Endothelial cell (in vitro differentiated cells): ENCODE data around the gene RAB11FIP4. TPM values are rescaled to one million over a fixed set of nuclear protein-coding genes. Genes with fewer than 3 reads are reported as not detected.

Experiments used
- DNase-seq: peaks from one replicate; pipeline ENCODE4 v3.0.0; 2021; ENCODE audit warnings: low spot score
- H3K27ac Mint-ChIP-seq: one replicate; pipeline ENCODE4 v1.8.0; 2021; ENCODE audit warnings: mixed read lengths, inconsistent platforms; ENCODE audit not compliant: unreplicated experiment
- H3K27me3 Mint-ChIP-seq: one replicate; pipeline ENCODE4 v1.8.0; 2021; ENCODE audit warnings: mild to moderate bottlenecking, moderate library complexity, mixed read lengths, inconsistent platforms; ENCODE audit not compliant: unreplicated experiment
- H3K36me3 Mint-ChIP-seq: one replicate; pipeline ENCODE4 v1.8.0; 2021; ENCODE audit warnings: mild to moderate bottlenecking, low read depth, mixed read lengths, inconsistent platforms; ENCODE audit not compliant: unreplicated experiment
- H3K4me1 Mint-ChIP-seq: one replicate; pipeline ENCODE4 v1.8.0; 2021; ENCODE audit warnings: mild to moderate bottlenecking, mixed read lengths, inconsistent platforms; ENCODE audit not compliant: unreplicated experiment
- H3K4me3 Mint-ChIP-seq: one replicate; pipeline ENCODE4 v1.8.0; 2021; ENCODE audit warnings: mild to moderate bottlenecking, mixed read lengths, inconsistent platforms; ENCODE audit not compliant: unreplicated experiment
- H3K9me3 Mint-ChIP-seq: one replicate; pipeline ENCODE4 v1.8.0; 2021; ENCODE audit warnings: mixed read lengths, inconsistent platforms; ENCODE audit not compliant: unreplicated experiment
- CTCF ChIP-seq: fragments of 200-600 bp; sonication (generic); IDR thresholded peaks from one replicate; pipeline ENCODE4 v1.5.0; 2021; ENCODE audit warnings: antibody characterized with exemption; ENCODE audit not compliant: unreplicated experiment
- total RNA-seq: library from RNA; stranded (reverse); fragmentation: NEBNext Ultra II Directional; extraction: Animal tissue kit (Norgen Biotek cat#: 25700); gene quantifications from one replicate; pipeline ENCODE4 v1.2.1, GENCODE V29; 2021; ENCODE audit not compliant: unreplicated experiment

RAB11FIP4 gene
- total RNA-seq, 1 donor from 2014 or later: 0.92 TPM

- Mint-ChIP-seq H3K4me3 (peak overlapping the region; percentile 87), H3K27ac (no peak overlapping the region), H3K4me1 (peaks cover 13% of the 10 kb centered on the region), H3K9me3 (no peaks in the 10 kb centered on the region), H3K36me3 (peaks cover 10% of the 10 kb centered on the region), H3K27me3 (peaks cover 15% of the 10 kb centered on the region)
- DNase-seq: no peak
- no peak for TF ChIP-seq CTCF
Measured at GRCh38 chr17:31488982-31489294, 97.5 kb downstream of the RAB11FIP4 start.

- H3K36me3 Mint-ChIP-seq: peaks cover 10% of the 10 kb centered on the region
- no peak overlapping the region for H3K4me3 Mint-ChIP-seq
- H3K27me3 Mint-ChIP-seq: peaks cover 15% of the 10 kb centered on the region
- H3K27ac Mint-ChIP-seq: no peak overlapping the region
- H3K9me3 Mint-ChIP-seq: no peaks in the 10 kb centered on the region
- no peak for DNase-seq
- peaks cover 13% of the 10 kb centered on the region for H3K4me1 Mint-ChIP-seq
- TF ChIP-seq CTCF: no peak
Measured at GRCh38 chr17:31489295-31490018, 98.0 kb downstream of the RAB11FIP4 start.

- no peak for DNase-seq
- H3K36me3 Mint-ChIP-seq: peaks cover 10% of the 10 kb centered on the region
- H3K27me3 Mint-ChIP-seq: peaks cover 15% of the 10 kb centered on the region
- TF ChIP-seq CTCF: no peak
- no peaks in the 10 kb centered on the region for H3K9me3 Mint-ChIP-seq
- no peak overlapping the region for H3K27ac Mint-ChIP-seq
- H3K4me1 Mint-ChIP-seq: peaks cover 13% of the 10 kb centered on the region
- peak overlapping the region; percentile 26 for H3K4me3 Mint-ChIP-seq
Measured at GRCh38 chr17:31490019-31490650, 98.7 kb downstream of the RAB11FIP4 start.

GRCh38 chr17:31490671-31491375, 99.3 kb downstream of the RAB11FIP4 start:
- no peak for TF ChIP-seq CTCF
- H3K36me3 Mint-ChIP-seq: peaks cover 14% of the 10 kb centered on the region
- H3K27me3 Mint-ChIP-seq: peaks cover 18% of the 10 kb centered on the region
- no peak for DNase-seq
- H3K9me3 Mint-ChIP-seq: no peaks in the 10 kb centered on the region
- peaks cover 13% of the 10 kb centered on the region for H3K4me1 Mint-ChIP-seq
- H3K4me3 Mint-ChIP-seq: no peak overlapping the region
- no peak overlapping the region for H3K27ac Mint-ChIP-seq
